ENCODE results near the gene ZNF423.

- TF ChIP-seq CTCF (conservative IDR thresholded peaks at IDR 0.05 in 1 of 2, IDR thresholded peaks at IDR 0.05 in 1 of 2; ENCODE audit: extremely low read depth in 1 of 2, insufficient read depth in 1 of 2, low read depth in 1 of 2, low read length in 2 of 2) (no peak), EZH2 (IDR thresholded peaks at IDR 0.05; ENCODE audit: borderline replicate concordance, low read length) (no peak)
Observed at GRCh38 chr16:49785970-49786369, 69.9 kb downstream of the ZNF423 start.
